Adrenal gland (tissue), 12 donors: Measurements from ENCODE around the gene SLC25A46. TPM values are rescaled to one million over a fixed set of nuclear protein-coding genes. Genes with fewer than 3 reads are reported as not detected.
A peak's percentile ranks its signal among the peaks of the same experiment; 100 is the strongest.

Source experiments
- DNase-seq, 7 donors: peaks; one replicate each; pipeline ENCODE4 v3.0.0-alpha.2; 2019 to 2020
- H3K27ac ChIP-seq, 5 donors: fragments of 200-600 bp; sonication (generic) in 4 of 5; 1 replicate in 3 of 5; 2 replicates in 2 of 5; pipeline versions ENCODE4 v1.5.1 to v1.8.0; 2016 to 2020; ENCODE audit warnings: mild to moderate bottlenecking in 1 of 5
- H3K27me3 ChIP-seq: fragments of 200-600 bp; 2 replicates; pipeline ENCODE4 v1.8.0; 2021
- H3K36me3 ChIP-seq, 2 donors: fragments of 200-600 bp; replicated peaks in 1 of 2; 1 replicate in 1 of 2; 2 replicates in 1 of 2; pipeline versions ENCODE4 v1.5.1 to v1.8.0; 2018 to 2022
- H3K4me1 ChIP-seq, 2 donors: fragments of 200-600 bp; replicated peaks in 1 of 2; 1 replicate in 1 of 2; 2 replicates in 1 of 2; pipeline versions ENCODE4 v1.5.1 to v1.8.0; 2018 to 2021
- H3K4me3 ChIP-seq, 4 donors: fragments of 200-600 bp; sonication (generic) in 3 of 4; one replicate each; pipeline ENCODE4 v1.5.1; 2016 to 2018
- H3K9me3 ChIP-seq, 3 donors: fragments of 200-600 bp; sonication (generic) in 1 of 3; replicated peaks in 1 of 3; 1 replicate in 2 of 3; 2 replicates in 1 of 3; pipeline versions ENCODE4 v1.5.1 to v1.8.0; 2016 to 2021
- CTCF ChIP-seq, 6 experiments: fragments of 450-650 bp in 4 of 6; fragments of 200-600 bp in 2 of 6; sonication (generic) in 1 of 6; IDR thresholded peaks; 1 replicate in 5 of 6; 2 replicates in 1 of 6; pipeline versions ENCODE4 v1.5.1 to v1.8.0; 2016 to 2021; ENCODE audit warnings: antibody characterized with exemption in 6 of 6, mild to moderate bottlenecking in 2 of 6, moderate library complexity in 1 of 6
- POLR2A ChIP-seq, 2 donors: fragments of 450-650 bp; IDR thresholded peaks; one replicate each; pipeline ENCODE4 v1.6.1; 2017; ENCODE audit warnings: antibody characterized with exemption in 2 of 2, mild to moderate bottlenecking in 2 of 2, moderate library complexity in 1 of 2
- WGBS, 4 donors: extraction: QIAGEN DNeasy Blood & Tissue Kit in 2 of 4; methylation state at CpG; one replicate each; pipeline versions ENCODE4 v1.1.5 to v1.1.7; 2013 to 2017; 5-methylcytosine and 5-hydroxymethylcytosine counted together
- intact Hi-C, 2 donors: fragments of 100-400 bp; cut with DNase I; formaldehyde crosslinking; loops; one replicate each; pipeline versions ENCODE4 v1.14.1 to v1.15.0; 2022 to 2023
- polyA plus RNA-seq, 3 donors: library from polyadenylated mRNA; stranded (reverse); fragments of 200-250 nt in 2 of 3; fragments of 350-450 nt in 1 of 3; fragmentation: Illumina TruSeq in 1 of 3; extraction: RNeasy Lipid Tissue Mini Kit (QIAGEN cat#74804) in 1 of 3; gene quantifications; one replicate each; pipeline ENCODE4 v1.2.3, GENCODE V29; 2013 to 2014
- total RNA-seq, 9 donors: library from RNA; depleted of rRNA in 4 of 9; stranded (reverse); fragments of >200 nt in 4 of 9; fragments of 120-200 nt in 1 of 9; fragmentation: NEBNext Ultra II Directional in 1 of 9; extraction: Animal tissue kit (Norgen Biotek cat#: 25700) in 1 of 9; gene quantifications; one replicate each; pipeline versions ENCODE4 v1.1.0 to v1.2.4, GENCODE V29; 2013 to 2023
- donor health status: healthy with polysubstance abuse.
- donor health status: Bipolar disorder and iron deficiency.
- donor health status: DM: yes; HTN: yes; CAD: no.
- donor health status: DM: no; HTN: no; CAD: no.
- donor health status: DM: no; HTN: no; CAD: no.
- donor health status: DM: yes; HTN: yes; CAD: no.

Gene SLC25A46
- total and polyA plus RNA-seq, 12 donors, result 7.7 to 73.8 (median 53.3) TPM

GRCh38 chr5:110734101-110734500 is 4.7 kb upstream of the SLC25A46 start:
- Histone ChIP-seq H3K36me3 (no peaks in the 10 kb centered on the region), H3K4me3 (no peak overlapping the region), H3K9me3 (no peaks in the 10 kb centered on the region), H3K27ac (no peak overlapping the region), H3K27me3 (no peaks in the 10 kb centered on the region), H3K4me1 (peaks cover 0 to 4% of the 10 kb centered on the region in 2 donors)
- intact Hi-C loops, result no loop called here
- TF ChIP-seq POLR2A (IDR thresholded peaks at IDR 0.05), result no peak
- TF ChIP-seq CTCF (IDR thresholded peaks at IDR 0.05), result no peak
- no peak for DNase-seq
- WGBS, 4 donors, result 86 to 97% (median 91%) methylated on average over 2 of the region's 2 CpGs

- Histone ChIP-seq H3K27ac (no peak overlapping the region), H3K9me3 (no peaks in the 10 kb centered on the region), H3K27me3 (no peaks in the 10 kb centered on the region), H3K4me3 (no peak overlapping the region), H3K4me1 (peaks cover 4 to 11% of the 10 kb centered on the region in 2 donors), H3K36me3 (no peaks in the 10 kb centered on the region)
- WGBS, 4 donors, result 33 to 50% (median 44%) methylated on average over 1 of the region's 1 CpG
- DNase-seq, result no peak
- intact Hi-C loops, result no loop called here
- TF ChIP-seq POLR2A (IDR thresholded peaks at IDR 0.05) (no peak), CTCF (IDR thresholded peaks at IDR 0.05) (no peak)
Observed at GRCh38 chr5:110735556-110735955, 3.3 kb upstream of the SLC25A46 start.

GRCh38 chr5:110736753-110737152 is 2.1 kb upstream of the SLC25A46 start:
- DNase-seq, result no peak
- H3K4me1 ChIP-seq, result peaks cover 4 to 12% of the 10 kb centered on the region in 2 donors
- H3K36me3 ChIP-seq, result no peaks in the 10 kb centered on the region
- no peak overlapping the region for H3K27ac ChIP-seq
- intact Hi-C loops, result no loop called here
- no peaks in the 10 kb centered on the region for H3K9me3 ChIP-seq
- no peak overlapping the region for H3K4me3 ChIP-seq
- 69 to 83% (median 73%) methylated on average over 3 of the region's 3 CpGs for WGBS, 4 donors
- H3K27me3 ChIP-seq, result no peaks in the 10 kb centered on the region
- no peak for TF ChIP-seq POLR2A (IDR thresholded peaks at IDR 0.05)

GRCh38 chr5:110738503-110738811 is 350 bp upstream of the SLC25A46 start:
- Histone ChIP-seq H3K4me1 (peaks cover 4 to 15% of the 10 kb centered on the region in 2 donors), H3K9me3 (no peaks in the 10 kb centered on the region), H3K4me3 (peak overlapping the region in 3 of 4 donors; percentile 87 to 98 (median 91)), H3K27me3 (no peaks in the 10 kb centered on the region), H3K36me3 (no peaks in the 10 kb centered on the region), H3K27ac (peak overlapping the region in 2 of 5 donors; percentile 87 to 98)
- DNase-seq, result no peak
- intact Hi-C loops, result no loop called here
- WGBS, 4 donors, result 0 to 1% (median 0%) methylated on average over 13 to 14 of the region's 14 CpGs
- TF ChIP-seq POLR2A (IDR thresholded peaks at IDR 0.05), result no peak
- TF ChIP-seq CTCF (IDR thresholded peaks at IDR 0.05), result no peak
